22Rv1 (cell line): ENCODE results near the gene DPH2.
A peak's percentile ranks its signal among the peaks of the same experiment; 100 is the strongest.

ENCODE experiments used
- H3K27ac ChIP-seq: fragments of 450-650 bp; 2 replicates; pipeline ENCODE4 v1.5.1; 2017
- CTCF ChIP-seq: fragments of 450-650 bp; IDR thresholded peaks from 2 replicates; pipeline ENCODE4 v1.5.1; 2017; ENCODE audit warnings: mild to moderate bottlenecking
- ZFX ChIP-seq: fragments of 450-650 bp; IDR thresholded peaks from 2 replicates; pipeline ENCODE4 v1.6.1; 2017; ENCODE audit warnings: antibody characterized with exemption, borderline replicate concordance

The DPH2 gene

GRCh38 chr1:43994071-43994470, 24.3 kb downstream of the DPH2 start:
- TF ChIP-seq CTCF: no peak
- no peak for TF ChIP-seq ZFX
- no peak overlapping the region for H3K27ac ChIP-seq

DNA sequence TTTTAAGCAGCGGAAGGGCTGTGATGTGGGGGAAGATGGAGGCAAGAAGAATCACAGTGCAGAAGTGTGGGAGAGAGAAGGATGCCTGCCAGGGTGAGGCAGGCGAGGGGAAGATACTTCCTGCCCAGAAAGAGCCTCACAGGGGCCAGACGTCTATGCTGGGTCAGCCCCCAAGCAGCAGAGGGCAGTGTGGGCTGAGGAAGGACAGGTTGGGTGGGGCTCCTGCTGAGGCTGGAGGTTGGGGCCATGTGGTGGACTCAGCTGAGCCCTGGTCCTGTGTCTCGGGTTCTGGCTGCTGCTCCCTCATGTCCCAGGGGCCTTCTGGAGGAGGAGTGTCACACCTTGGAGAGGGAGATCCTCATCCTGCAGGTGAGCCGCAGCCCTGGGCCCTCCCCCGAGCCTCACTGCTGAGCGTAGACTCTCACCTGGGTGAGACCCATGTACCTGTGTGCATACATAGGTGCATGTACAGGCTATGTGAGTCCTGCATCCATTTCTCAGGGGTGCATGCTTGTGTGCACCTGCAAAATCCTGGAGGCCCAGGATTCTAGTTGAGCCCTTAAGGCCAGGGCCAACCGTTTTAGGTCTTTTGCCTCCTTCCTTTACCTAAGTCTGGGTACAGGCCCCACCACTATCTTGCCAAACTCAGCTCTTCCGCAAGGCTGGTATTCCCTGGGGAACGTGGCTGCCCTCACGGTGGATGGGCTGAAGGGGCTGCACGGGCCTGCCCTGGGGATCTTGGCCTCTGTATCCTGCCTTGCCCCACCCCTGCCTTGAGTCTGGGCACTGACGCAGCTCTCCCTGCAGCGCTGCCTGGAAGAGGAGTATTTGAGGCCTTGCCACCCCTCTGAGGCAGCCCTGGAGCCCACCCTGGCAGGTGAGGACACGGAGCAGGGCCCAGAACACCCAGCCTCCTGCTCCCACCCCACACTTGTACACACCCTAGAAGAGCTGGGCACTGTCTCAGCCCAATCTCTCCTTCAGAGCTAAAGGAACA, 25.3 kb downstream of the DPH2 start:
- TF ChIP-seq ZFX (no peak), CTCF (peak; percentile 43)
- H3K27ac ChIP-seq: no peak overlapping the region

GRCh38 chr1:43995984-43996732, 26.3 kb downstream of the DPH2 start:
- TF ChIP-seq ZFX: no peak
- TF ChIP-seq CTCF: no peak
- H3K27ac ChIP-seq: no peak overlapping the region

GRCh38 chr1:43996733-43997115, 26.9 kb downstream of the DPH2 start:
- no peak overlapping the region for H3K27ac ChIP-seq

DNA sequence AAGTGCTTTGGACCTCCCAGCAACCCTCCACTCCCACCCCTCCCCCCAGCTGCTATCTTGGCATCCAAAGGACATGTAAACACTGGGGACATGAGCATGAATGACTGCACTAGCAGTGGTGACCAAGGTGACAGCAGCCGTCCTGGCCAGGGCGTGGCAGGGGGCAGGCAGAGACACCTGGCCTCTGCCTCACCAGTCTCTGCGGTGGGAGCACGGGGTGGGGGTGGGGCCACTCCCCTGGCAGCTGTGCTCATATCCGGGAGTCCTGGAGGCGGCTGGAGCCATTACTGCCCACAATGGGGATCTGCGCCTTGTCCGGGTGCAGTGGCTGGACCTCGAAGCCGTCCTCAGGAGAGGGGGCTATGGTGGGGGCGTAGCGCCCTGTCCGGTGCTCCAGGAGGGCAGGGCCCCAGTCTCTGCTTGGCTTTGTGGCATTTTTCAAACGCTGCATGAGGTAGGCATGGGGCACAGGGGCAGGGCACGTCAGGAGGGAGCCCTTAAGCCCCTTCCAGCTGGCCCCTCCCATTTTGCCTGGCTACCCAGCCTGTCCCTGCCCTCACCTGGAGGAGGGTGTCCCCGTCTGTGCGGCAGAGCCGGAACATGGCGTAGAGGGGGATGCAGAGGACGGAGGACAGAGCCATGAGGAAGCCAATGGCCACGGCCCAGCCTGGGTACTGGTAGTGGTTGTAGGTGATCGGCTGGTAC, 27.6 kb downstream of the DPH2 start:
- H3K27ac ChIP-seq: no peak overlapping the region

More at GRCh38 chr1:43996733-43997115, 26.9 kb downstream of the DPH2 start:
- TF ChIP-seq ZFX: no peak
- no peak for TF ChIP-seq CTCF

GRCh38 chr1:43998000-43998378, 28.2 kb downstream of the DPH2 start:
- H3K27ac ChIP-seq: no peak overlapping the region
- TF ChIP-seq ZFX: no peak

More for the DNA sequence above, 27.6 kb downstream of the DPH2 start:
- TF ChIP-seq ZFX (no peak), CTCF (no peak)

DNA sequence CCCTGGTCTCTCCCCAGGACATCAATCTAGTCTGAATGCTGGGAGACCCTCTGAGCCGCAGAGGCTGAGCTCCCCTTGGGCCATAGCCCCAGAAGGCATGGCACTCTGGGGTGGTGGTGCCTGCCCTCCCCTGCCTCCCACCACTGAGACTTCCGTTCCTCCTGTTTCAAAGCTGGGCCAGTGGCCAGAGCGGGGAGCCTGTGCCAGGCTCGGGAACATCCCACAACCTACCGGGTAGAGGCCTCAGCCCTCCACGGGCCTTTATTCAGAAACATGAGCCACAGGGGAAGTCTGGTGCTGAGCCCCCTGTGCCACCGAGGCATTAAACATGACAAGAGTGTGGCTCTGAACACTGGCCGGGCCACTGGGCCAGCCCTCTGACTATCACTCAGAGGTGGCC, 29.6 kb downstream of the DPH2 start:
- no peak overlapping the region for H3K27ac ChIP-seq
- no peak for TF ChIP-seq CTCF
- no peak for TF ChIP-seq ZFX
